Fibroblast of the aortic adventitia (primary cell): ENCODE results near the gene CCDC30. TPM values are rescaled to one million over a fixed set of nuclear protein-coding genes. Genes with fewer than 3 reads are reported as not detected.

Source experiments
- DNase-seq: peaks from one replicate; pipeline ENCODE4 v3.0.0-alpha.2; 2010; ENCODE audit warnings: low read depth
- H3K4me3 ChIP-seq: 2 replicates; pipeline ENCODE4 v1.5.1; 2011; ENCODE audit warnings: low read depth, mild to moderate bottlenecking, control low read depth, low read length, moderate library complexity
- CTCF ChIP-seq: IDR thresholded peaks from 2 replicates; pipeline ENCODE4 v1.5.1; 2011; ENCODE audit warnings: mild to moderate bottlenecking, low read length, control low read depth, inconsistent platforms; ENCODE audit not compliant: insufficient read depth
- small RNA-seq: library from RNA; depleted of rRNA; stranded (forward); fragments of <200 nt; gene quantifications from one replicate; pipeline ENCODE3, GENCODE V24; 2012
- total RNA-seq: library from RNA; depleted of rRNA; stranded (reverse); fragments of >200 nt; gene quantifications from 2 replicates; pipeline ENCODE4 v1.2.3, GENCODE V29; 2012; ENCODE audit warnings: low replicate concordance

Gene CCDC30
- total RNA-seq, 1 donor: 1.4 TPM

- no peak for TF ChIP-seq CTCF
- H3K4me3 ChIP-seq: no peak overlapping the region
Observed at GRCh38 chr1:42691157-42691498, 228.0 kb downstream of the CCDC30 start.

GRCh38 chr1:42692461-42692860 lies 229.4 kb downstream of the CCDC30 start:
- H3K4me3 ChIP-seq: no peak overlapping the region
- TF ChIP-seq CTCF: no peak
- no peak for DNase-seq

More at GRCh38 chr1:42691157-42691498, 228.0 kb downstream of the CCDC30 start:
- no peak for DNase-seq

GRCh38 chr1:42692911-42693310 lies 229.8 kb downstream of the CCDC30 start:
- no peak for TF ChIP-seq CTCF
- H3K4me3 ChIP-seq: no peak overlapping the region
- no peak for DNase-seq

GRCh38 chr1:42698081-42698813 lies 235.2 kb downstream of the CCDC30 start:
- DNase-seq: no peak
- H3K4me3 ChIP-seq: no peak overlapping the region
- TF ChIP-seq CTCF: no peak

- no peak for TF ChIP-seq CTCF
- no peak overlapping the region for H3K4me3 ChIP-seq
- DNase-seq: no peak
Observed at GRCh38 chr1:42700006-42700405, 236.9 kb downstream of the CCDC30 start.

- no peak overlapping the region for H3K4me3 ChIP-seq
- no peak for TF ChIP-seq CTCF
- DNase-seq: no peak
Observed at GRCh38 chr1:42703888-42704464, 240.9 kb downstream of the CCDC30 start.

Small RNAs within 50 kb of the gene (small RNA-seq; reads per million reads assigned to genes)
- gene RNU6-536P: not detected
- gene TMSB4XP1: not detected

Other genes starting within 250 kb of the CCDC30 start
- gene FOXJ3, start 128.1 kb upstream of the CCDC30 start, total RNA-seq: 17.4 and 38.0 TPM in 2 replicates
- 0.09 TPM in 1 of 2 replicates, not detected in the other for gene RIMKLA, start 82.5 kb upstream of the CCDC30 start, total RNA-seq
- gene ZMYND12, start 7.3 kb upstream of the CCDC30 start, total RNA-seq: 0.82 and 1.6 TPM in 2 replicates
- gene PPCS, start 6.7 kb upstream of the CCDC30 start, total RNA-seq: 44.2 and 58.8 TPM in 2 replicates
- gene PPIH, start 195.1 kb downstream of the CCDC30 start, total RNA-seq: 26.0 and 29.2 TPM in 2 replicates
- 449 and 792 TPM in 2 replicates for gene YBX1, start 219.1 kb downstream of the CCDC30 start, total RNA-seq